Breast epithelium (tissue), 4 donors: ENCODE data around the gene ALS2CL. TPM values are rescaled to one million over a fixed set of nuclear protein-coding genes. Genes with fewer than 3 reads are reported as not detected.

ENCODE experiments used
- DNase-seq, 2 donors: peaks; one replicate each; pipeline ENCODE4 v3.0.0-alpha.2; 2019; ENCODE audit warnings: low spot score in 2 of 2
- H3K27ac ChIP-seq, 2 donors: fragments of 200-600 bp; sonication (generic) in 1 of 2; one replicate each; pipeline ENCODE4 v1.5.1; 2016 to 2019; ENCODE audit warnings: mild to moderate bottlenecking in 1 of 2
- H3K27me3 ChIP-seq, 2 donors: fragments of 200-600 bp; sonication (generic) in 1 of 2; one replicate each; pipeline versions ENCODE4 v1.5.1 to v1.6.0; 2017 to 2019; ENCODE audit warnings: control low read depth in 1 of 2, mild to moderate bottlenecking in 1 of 2
- H3K36me3 ChIP-seq: fragments of 200-600 bp; one replicate; pipeline ENCODE4 v1.5.1; 2019
- H3K4me1 ChIP-seq, 2 donors: fragments of 200-600 bp; sonication (generic); one replicate each; pipeline ENCODE4 v1.5.1; 2016 to 2019; ENCODE audit warnings: control low read depth in 1 of 2
- H3K4me3 ChIP-seq, 3 donors: fragments of 200-600 bp; sonication (generic); 1 replicate in 2 of 3; 2 replicates in 1 of 3; pipeline ENCODE4 v1.5.1; 2016 to 2019; ENCODE audit warnings: mild to moderate bottlenecking in 3 of 3, moderate library complexity in 2 of 3
- H3K9me3 ChIP-seq, 2 donors: fragments of 200-600 bp; sonication (generic) in 1 of 2; one replicate each; pipeline ENCODE4 v1.5.1; 2016 to 2019; ENCODE audit warnings: control low read depth in 1 of 2
- POLR2A ChIP-seq: fragments of 450-650 bp; IDR thresholded peaks from one replicate; pipeline ENCODE4 v1.6.1; 2016; ENCODE audit warnings: antibody characterized with exemption, mild to moderate bottlenecking, moderate library complexity
- POLR2AphosphoS5 ChIP-seq, 3 donors: sonication (generic); formaldehyde crosslinking; IDR thresholded peaks; one replicate each; pipeline ENCODE4 v1.6.1; 2017; ENCODE audit warnings: antibody characterized with exemption in 3 of 3
- intact Hi-C: fragments of 100-400 bp; cut with DNase I; formaldehyde crosslinking; loops from one replicate; pipeline ENCODE4 v1.15.1; 2023; ENCODE audit warnings: low total_unique reads
- total RNA-seq, 3 donors: library from RNA; depleted of rRNA; stranded (reverse); fragments of >200 nt; gene quantifications; one replicate each; pipeline ENCODE4 v1.1.0, GENCODE V29; 2016
- TF ChIP-seq, protein P1 (sequence below), 3 donors: fragments of 450-650 bp; IDR thresholded peaks; one replicate each; pipeline ENCODE4 v1.5.1; 2016 to 2017; ENCODE audit warnings: antibody characterized with exemption in 3 of 3, mild to moderate bottlenecking in 3 of 3, moderate library complexity in 3 of 3

ALS2CL gene
- total RNA-seq, 3 donors from 2014 or later: 6.7 to 22.9 (median 20.6) TPM

DNA sequence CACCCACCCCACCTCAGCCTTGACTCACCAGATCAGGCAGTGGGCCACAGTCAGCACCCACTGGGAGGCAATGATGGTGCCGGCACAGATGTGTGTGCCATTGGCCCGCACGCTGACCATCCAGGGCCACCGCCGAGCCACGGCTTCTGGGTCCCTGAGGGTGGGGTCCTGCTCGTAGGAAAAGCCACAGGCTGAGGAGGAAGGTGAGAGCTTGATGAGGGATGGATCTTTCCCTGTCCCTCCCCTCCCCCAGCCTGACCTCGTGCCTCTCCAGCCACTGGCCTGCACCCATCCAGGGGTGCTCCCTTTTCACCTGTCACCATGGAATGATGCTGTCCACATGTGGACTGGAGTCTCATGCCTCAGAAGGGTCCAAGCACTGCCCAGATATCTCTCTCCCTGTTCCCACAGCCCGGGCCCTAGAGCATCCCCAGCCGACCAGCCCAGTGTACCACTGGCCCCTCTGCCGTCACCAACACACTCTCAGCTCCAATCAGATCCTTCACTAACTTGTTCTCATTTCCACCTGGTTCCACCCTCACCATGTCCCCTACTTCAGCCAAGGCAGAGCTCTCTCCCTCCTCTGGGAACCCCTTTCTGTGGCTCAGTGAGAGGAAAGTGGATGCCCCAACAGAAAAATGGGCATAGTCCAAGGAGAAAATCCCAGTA lies 22.2 kb upstream of the ALS2CL start:
- Histone ChIP-seq H3K27me3 (peaks cover 0 to 5% of the 10 kb centered on the region in 2 donors), H3K27ac (no peak overlapping the region), H3K9me3 (no peaks in the 10 kb centered on the region), H3K4me3 (no peak overlapping the region), H3K36me3 (no peaks in the 10 kb centered on the region), H3K4me1 (no peaks in the 10 kb centered on the region)
- TF ChIP-seq, protein P1, sequence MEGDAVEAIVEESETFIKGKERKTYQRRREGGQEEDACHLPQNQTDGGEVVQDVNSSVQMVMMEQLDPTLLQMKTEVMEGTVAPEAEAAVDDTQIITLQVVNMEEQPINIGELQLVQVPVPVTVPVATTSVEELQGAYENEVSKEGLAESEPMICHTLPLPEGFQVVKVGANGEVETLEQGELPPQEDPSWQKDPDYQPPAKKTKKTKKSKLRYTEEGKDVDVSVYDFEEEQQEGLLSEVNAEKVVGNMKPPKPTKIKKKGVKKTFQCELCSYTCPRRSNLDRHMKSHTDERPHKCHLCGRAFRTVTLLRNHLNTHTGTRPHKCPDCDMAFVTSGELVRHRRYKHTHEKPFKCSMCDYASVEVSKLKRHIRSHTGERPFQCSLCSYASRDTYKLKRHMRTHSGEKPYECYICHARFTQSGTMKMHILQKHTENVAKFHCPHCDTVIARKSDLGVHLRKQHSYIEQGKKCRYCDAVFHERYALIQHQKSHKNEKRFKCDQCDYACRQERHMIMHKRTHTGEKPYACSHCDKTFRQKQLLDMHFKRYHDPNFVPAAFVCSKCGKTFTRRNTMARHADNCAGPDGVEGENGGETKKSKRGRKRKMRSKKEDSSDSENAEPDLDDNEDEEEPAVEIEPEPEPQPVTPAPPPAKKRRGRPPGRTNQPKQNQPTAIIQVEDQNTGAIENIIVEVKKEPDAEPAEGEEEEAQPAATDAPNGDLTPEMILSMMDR (IDR thresholded peaks at IDR 0.05): no peak
- DNase-seq: peak in 1 of 2 donors; percentile 31
- intact Hi-C loops: no loop called here

DNA sequence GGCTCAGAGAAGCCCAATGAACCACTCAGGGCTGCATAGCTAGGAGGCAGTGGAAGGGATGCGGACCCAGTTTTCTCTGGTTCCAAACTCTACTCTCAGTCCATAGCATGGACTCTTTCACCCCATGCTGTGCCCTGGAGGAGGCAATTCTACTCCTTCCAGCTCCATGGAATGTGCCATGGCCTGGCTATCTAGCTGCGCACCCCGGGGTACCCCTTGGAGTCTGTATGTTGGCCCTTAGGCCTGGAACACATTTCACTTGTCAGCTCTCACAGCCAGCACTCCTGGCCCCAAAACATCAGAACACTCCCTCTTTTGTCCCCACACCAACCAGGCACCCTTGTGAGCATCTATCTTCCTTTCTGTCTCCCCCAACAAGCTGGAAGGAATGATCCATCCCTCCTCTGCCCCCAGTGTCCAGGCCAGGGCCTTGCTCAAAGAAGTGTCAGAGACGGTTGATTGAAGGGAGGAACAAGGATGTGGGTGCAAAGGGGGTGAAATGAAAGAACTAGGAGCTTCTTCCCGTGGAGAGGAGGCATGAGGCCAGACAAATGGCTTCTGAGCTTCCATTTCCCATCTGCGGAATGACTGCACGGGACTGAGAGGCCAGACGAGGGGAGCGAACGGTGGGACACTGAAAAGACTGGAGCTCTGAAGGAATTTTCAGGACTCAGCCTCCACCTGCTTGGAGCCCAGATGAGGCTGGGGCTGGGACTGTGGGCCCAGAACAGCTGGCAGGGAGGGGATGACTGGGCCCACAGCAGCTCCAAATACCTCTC lies 21.4 kb upstream of the ALS2CL start:
- Histone ChIP-seq H3K27me3 (peaks cover 0 to 5% of the 10 kb centered on the region in 2 donors), H3K4me1 (no peaks in the 10 kb centered on the region), H3K36me3 (no peaks in the 10 kb centered on the region), H3K27ac (no peak overlapping the region), H3K4me3 (no peak overlapping the region), H3K9me3 (no peaks in the 10 kb centered on the region)
- peak in 1 of 2 donors; percentile 7 for DNase-seq
- intact Hi-C loops: no loop called here
- TF ChIP-seq POLR2AphosphoS5 (IDR thresholded peaks at IDR 0.05): no peak
- TF ChIP-seq, protein P1 (IDR thresholded peaks at IDR 0.05): no peak
- TF ChIP-seq POLR2A: no peak

DNA sequence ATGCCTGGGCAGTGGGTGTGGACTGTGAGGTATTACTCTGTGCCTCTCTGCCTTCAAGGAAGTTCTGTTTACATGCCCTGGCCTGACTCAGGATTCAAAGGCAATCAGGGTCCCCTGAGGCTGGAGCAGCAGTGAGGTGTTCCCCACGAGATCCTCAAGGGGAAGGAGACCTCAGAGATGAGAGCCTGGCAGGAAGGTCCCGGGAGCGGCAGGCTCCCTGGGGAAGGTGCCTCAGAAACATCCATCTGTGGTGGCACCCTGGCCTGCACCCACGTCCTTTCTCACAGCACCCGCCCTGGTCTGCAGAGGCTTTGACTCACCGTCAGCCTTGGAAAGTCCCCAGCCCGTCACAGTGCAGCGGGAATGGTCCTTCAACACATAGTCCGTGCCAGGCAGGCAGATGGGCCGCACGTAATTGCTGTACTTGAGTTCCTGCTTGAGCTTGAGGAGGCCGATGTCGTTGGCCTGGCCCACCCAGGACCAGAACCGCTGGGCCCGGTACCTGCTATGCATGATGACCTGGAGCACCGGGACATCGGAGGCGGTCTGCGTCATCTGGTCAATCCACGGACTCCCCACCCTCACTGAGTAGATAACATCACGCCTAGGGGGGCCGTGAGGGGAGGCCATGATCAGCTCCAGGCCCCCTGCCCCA lies 20.5 kb upstream of the ALS2CL start:
- Histone ChIP-seq H3K4me3 (no peak overlapping the region), H3K4me1 (no peaks in the 10 kb centered on the region), H3K27me3 (peaks cover 0 to 5% of the 10 kb centered on the region in 2 donors), H3K9me3 (no peaks in the 10 kb centered on the region), H3K36me3 (no peaks in the 10 kb centered on the region), H3K27ac (no peak overlapping the region)
- intact Hi-C loops: no loop called here
- DNase-seq: peak in 1 of 2 donors; percentile 45
- TF ChIP-seq POLR2A: no peak
- TF ChIP-seq, protein P1 (IDR thresholded peaks at IDR 0.05): no peak
- no peak for TF ChIP-seq POLR2AphosphoS5 (IDR thresholded peaks at IDR 0.05)

DNA sequence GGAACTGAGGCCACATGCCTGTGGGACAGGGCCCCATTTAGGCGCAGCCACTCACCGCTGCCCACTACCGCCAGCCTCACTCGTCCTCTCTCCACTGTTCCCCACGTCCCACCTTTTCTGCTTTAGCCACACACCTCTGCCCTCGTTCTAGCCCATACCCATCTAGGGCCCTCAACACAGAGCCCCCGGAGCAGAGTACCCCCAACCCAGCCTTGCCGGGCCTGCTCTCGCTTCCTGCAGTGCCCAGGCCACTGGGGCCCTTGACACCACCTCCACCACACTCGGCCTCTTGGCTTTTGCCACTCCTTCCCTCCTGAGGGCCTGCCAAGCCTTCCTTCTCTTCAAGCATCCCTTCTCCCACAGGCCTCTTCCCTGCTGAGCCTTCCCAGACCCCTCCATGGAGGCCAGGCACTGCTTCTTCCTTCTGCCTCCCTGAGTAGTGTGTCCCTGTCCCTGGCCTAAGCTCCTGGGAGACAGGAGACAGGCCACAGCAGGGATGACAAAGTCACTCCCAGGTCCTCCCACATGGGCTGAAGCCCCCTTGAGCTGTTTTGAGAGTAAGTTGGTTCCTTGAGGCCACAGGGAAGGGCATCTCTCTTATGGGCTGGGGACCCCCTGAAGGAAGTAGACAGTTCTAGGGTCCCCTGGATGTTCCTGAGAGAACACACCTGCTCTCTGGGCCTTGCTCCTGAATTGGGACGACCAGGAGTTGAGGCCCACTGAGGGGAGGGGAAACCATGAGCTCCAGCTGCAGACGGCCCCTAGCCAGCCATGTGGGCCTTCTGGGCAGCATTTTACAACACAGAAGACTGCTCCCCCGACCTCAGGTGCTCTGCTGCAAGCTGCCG lies 19.8 kb upstream of the ALS2CL start:
- Histone ChIP-seq H3K9me3 (no peaks in the 10 kb centered on the region), H3K36me3 (no peaks in the 10 kb centered on the region), H3K27ac (no peak overlapping the region), H3K27me3 (peaks cover 0 to 5% of the 10 kb centered on the region in 2 donors), H3K4me1 (no peaks in the 10 kb centered on the region), H3K4me3 (no peak overlapping the region)
- no peak for TF ChIP-seq POLR2A
- TF ChIP-seq, protein P1 (IDR thresholded peaks at IDR 0.05): no peak
- no peak for TF ChIP-seq POLR2AphosphoS5 (IDR thresholded peaks at IDR 0.05)
- peak in 1 of 2 donors; percentile 47 for DNase-seq
- intact Hi-C loops: no loop called here
